AG09309 (cell line): ENCODE measurements around the gene FAM149B1.

ENCODE experiments used
- DNase-seq: peaks from one replicate; pipeline ENCODE4 v3.0.0-alpha.2; 2010; ENCODE audit warnings: low read depth
- H3K4me3 ChIP-seq: 2 replicates; pipeline ENCODE4 v1.5.1; 2011; ENCODE audit warnings: mild to moderate bottlenecking, low read depth, low read length, moderate library complexity; ENCODE audit not compliant: control insufficient read depth
- TF ChIP-seq, protein P1 (sequence below): IDR thresholded peaks from 2 replicates; pipeline ENCODE4 v1.5.1; 2011; ENCODE audit warnings: mild to moderate bottlenecking, low read depth, low read length, inconsistent platforms; ENCODE audit not compliant: insufficient read depth, control insufficient read depth; ENCODE audit errors: missing control alignments

FAM149B1 gene

DNA sequence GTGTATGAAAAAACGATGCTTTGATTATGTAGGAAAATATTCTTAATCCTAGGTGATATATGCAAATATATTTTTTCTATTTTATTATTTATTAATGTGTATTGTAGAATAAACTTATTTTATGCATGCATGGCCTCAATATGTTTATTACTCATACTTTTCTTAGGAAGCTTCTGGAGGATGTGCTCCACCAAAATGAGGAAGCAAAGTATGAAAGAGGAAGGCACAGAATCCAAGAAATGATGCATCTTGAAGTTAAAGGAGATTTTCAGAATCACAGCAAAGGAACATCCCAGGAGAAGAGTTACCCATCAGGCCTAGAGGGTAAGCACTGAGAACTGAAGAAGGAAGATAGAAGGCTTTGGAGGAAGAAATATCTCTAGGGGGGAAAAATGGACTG is 119.5 kb downstream of the FAM149B1 start:
- DNase-seq = no peak
- TF ChIP-seq, protein P1, sequence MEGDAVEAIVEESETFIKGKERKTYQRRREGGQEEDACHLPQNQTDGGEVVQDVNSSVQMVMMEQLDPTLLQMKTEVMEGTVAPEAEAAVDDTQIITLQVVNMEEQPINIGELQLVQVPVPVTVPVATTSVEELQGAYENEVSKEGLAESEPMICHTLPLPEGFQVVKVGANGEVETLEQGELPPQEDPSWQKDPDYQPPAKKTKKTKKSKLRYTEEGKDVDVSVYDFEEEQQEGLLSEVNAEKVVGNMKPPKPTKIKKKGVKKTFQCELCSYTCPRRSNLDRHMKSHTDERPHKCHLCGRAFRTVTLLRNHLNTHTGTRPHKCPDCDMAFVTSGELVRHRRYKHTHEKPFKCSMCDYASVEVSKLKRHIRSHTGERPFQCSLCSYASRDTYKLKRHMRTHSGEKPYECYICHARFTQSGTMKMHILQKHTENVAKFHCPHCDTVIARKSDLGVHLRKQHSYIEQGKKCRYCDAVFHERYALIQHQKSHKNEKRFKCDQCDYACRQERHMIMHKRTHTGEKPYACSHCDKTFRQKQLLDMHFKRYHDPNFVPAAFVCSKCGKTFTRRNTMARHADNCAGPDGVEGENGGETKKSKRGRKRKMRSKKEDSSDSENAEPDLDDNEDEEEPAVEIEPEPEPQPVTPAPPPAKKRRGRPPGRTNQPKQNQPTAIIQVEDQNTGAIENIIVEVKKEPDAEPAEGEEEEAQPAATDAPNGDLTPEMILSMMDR = no peak
- no peak overlapping the region for H3K4me3 ChIP-seq

DNA sequence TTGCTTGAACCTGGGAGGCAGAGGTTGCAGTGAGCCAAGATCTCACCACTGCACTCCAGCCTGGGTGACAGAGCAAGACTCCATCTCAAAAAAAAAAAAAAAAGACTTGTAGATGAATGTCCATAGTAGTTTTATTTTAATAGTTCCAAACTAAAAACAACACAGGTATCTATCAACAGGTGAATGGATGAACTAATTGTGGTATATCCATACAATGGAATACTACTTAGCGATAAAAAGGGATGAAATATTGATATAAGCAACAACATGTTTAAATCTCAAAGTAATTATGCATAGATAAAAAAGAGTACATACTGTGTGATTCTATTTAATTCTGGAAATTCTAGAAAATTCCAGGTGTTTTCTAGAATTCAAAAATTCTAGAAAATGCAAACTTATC is 122.0 kb downstream of the FAM149B1 start:
- no peak overlapping the region for H3K4me3 ChIP-seq
- TF ChIP-seq, protein P1 = no peak
- no peak for DNase-seq

DNA sequence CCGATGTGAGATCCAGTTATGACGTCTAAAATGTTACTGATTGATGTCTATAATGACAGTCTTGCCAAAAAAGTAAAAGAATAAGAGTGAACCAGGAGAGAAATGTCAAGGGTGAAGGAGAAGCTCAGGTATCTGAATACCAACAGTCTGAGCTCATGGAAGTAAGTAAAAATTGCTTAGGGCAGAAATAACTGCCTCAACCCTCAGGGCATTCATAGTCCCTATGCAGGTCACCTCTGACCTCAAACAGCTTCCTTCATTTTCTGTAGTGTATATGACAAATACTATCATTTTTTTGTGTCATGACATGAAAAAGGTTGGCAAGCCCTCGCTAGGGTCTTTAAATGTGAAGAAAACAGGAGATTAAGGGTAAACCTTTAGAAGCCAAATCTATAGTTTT is 125.5 kb downstream of the FAM149B1 start:
- TF ChIP-seq, protein P1 = no peak
- DNase-seq = no peak
- no peak overlapping the region for H3K4me3 ChIP-seq
